ENCODE measurements around the gene CLIC6.

The CLIC6 gene

DNA sequence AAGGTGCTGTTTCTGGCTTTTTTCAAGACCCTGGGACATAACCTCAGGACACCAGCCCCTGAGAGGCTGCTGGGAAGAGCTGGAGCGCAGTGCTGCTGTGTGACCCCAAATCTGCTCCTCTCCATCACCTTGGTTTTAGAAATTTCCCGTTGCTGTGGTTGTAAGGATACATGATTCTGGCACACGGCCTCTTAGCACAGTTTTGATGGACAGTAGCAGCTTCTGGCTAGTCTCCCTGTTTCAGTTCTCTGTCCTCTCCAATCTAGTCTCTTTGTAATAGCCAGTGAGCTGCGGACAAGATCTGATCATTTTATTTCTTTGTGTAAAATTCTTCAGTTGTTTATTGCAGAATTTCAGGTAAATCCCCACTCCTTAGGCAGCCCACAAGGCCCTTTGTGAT, 3.1 kb downstream of the CLIC6 start:
- H3K36me3 ChIP-seq (replicated peaks) = no peaks in the 10 kb centered on the region
- peaks cover 57% of the 10 kb centered on the region for H3K27me3 ChIP-seq (replicated peaks)
- H3K4me3 ChIP-seq (ENCODE audit: low read depth, low read length) = no peak overlapping the region
- in situ Hi-C loops (cut with HindIII; ENCODE audit: low pct_ligation_motif_present, low sequenced_read_pairs) = no loop called here
- DNase-seq = no peak
- no peak overlapping the region for H3K27ac ChIP-seq
- no peak for TF ChIP-seq CTCF (IDR thresholded peaks at IDR 0.05; ENCODE audit: low read depth, low read length, missing control alignments)

DNA sequence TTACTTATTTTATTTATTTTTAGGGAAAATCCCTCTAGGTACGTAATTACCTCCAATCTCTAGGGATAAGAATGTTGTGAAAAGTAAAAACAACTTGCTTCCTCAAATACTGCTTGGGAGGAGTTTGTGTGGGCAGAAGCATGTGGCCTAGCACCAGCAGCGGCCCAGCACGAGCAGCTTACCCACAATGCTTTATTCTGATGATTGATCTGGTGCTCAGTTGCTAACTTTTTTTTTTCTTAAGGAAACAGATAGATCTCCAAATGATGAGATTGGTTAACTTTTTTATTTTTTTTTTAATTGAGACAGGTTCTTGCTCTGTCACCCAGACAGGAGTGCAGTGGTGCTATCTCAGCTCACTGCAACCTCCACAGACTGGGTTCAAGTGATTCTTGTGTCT, 4.2 kb downstream of the CLIC6 start:
- DNase-seq = no peak
- Histone ChIP-seq H3K4me3 (ENCODE audit: low read depth, low read length) (no peak overlapping the region), H3K27me3 (replicated peaks) (peaks cover 46% of the 10 kb centered on the region), H3K27ac (no peak overlapping the region), H3K36me3 (replicated peaks) (no peaks in the 10 kb centered on the region)
- in situ Hi-C loops (cut with HindIII; ENCODE audit: low pct_ligation_motif_present, low sequenced_read_pairs) = no loop called here
- no peak for TF ChIP-seq CTCF (IDR thresholded peaks at IDR 0.05; ENCODE audit: low read depth, low read length, missing control alignments)

- TF ChIP-seq CTCF (IDR thresholded peaks at IDR 0.05; ENCODE audit: low read depth, low read length, missing control alignments) = no peak
- no peak for DNase-seq
- no peak overlapping the region for H3K4me3 ChIP-seq (ENCODE audit: low read depth, low read length)
- H3K27me3 ChIP-seq (replicated peaks) = peaks cover 31% of the 10 kb centered on the region
- H3K36me3 ChIP-seq (replicated peaks) = no peaks in the 10 kb centered on the region
- no peak overlapping the region for H3K27ac ChIP-seq
- in situ Hi-C loops (cut with HindIII; ENCODE audit: low pct_ligation_motif_present, low sequenced_read_pairs) = no loop called here
Observed at GRCh38 chr21:34674468-34674867, 5.7 kb downstream of the CLIC6 start.

- Histone ChIP-seq H3K27me3 (replicated peaks) (peaks cover 21% of the 10 kb centered on the region), H3K4me3 (ENCODE audit: low read depth, low read length) (no peak overlapping the region), H3K36me3 (replicated peaks) (no peaks in the 10 kb centered on the region), H3K27ac (no peak overlapping the region)
- in situ Hi-C loops (cut with HindIII; ENCODE audit: low pct_ligation_motif_present, low sequenced_read_pairs) = no loop called here
- no peak for DNase-seq
- no peak for TF ChIP-seq CTCF (IDR thresholded peaks at IDR 0.05; ENCODE audit: low read depth, low read length, missing control alignments)
Observed at GRCh38 chr21:34675871-34676270, 7.1 kb downstream of the CLIC6 start.

DNA sequence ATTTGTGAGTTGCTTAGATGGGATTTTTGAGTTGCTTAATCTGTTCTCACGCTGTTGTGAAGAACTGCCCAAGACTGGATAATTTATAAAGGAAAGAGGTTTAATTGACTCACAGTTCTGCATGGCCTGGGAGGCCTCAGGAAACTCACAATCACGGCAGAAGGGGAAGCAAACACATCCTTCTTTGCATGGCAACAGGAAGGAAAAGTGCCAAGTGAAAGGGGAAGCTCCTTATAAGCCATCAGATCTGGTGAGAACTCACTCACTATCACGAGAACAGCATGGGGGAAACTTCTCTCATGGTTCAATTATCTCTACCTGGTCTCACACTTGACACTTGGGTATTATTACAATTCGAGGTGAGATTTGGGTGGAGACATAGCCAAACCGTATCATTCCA, 10.3 kb downstream of the CLIC6 start:
- no peak overlapping the region for H3K27ac ChIP-seq

More for the DNA sequence above, 10.3 kb downstream of the CLIC6 start:
- H3K36me3 ChIP-seq (replicated peaks) = no peaks in the 10 kb centered on the region
- no peak for DNase-seq
- in situ Hi-C loops (cut with HindIII; ENCODE audit: low pct_ligation_motif_present, low sequenced_read_pairs) = no loop called here
- no peak overlapping the region for H3K4me3 ChIP-seq (ENCODE audit: low read depth, low read length)
- no peak for TF ChIP-seq CTCF (IDR thresholded peaks at IDR 0.05; ENCODE audit: low read depth, low read length, missing control alignments)
- peaks cover 3% of the 10 kb centered on the region for H3K27me3 ChIP-seq (replicated peaks)

Measured in brain microvascular endothelial cell (primary cell).